ENCODE data around the gene OR2V2. TPM values are rescaled to one million over a fixed set of nuclear protein-coding genes. Genes with fewer than 3 reads are reported as not detected.
A peak's percentile ranks its signal among the peaks of the same experiment; 100 is the strongest.

Gene OR2V2
- total RNA-seq, 1 experiment from 2014 or later = not detected

DNA sequence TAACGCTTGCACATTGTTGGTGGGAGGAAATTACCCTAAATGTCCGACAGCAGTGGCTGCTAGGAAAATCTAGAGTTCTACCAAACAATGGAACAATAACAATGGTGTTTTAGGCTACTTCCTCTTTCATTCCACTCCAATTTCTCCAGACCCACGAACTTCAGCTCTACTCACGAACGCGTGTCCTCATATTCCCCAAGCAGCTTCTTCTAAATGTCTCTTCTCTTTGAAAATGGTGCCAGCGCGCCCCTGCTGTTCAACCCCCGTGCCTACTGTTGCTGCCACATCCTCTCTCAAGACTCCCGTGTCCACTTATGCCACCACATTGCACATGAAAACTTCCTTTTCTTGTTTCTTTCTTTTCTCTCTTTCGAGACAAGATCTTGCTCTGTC, 25.6 kb downstream of the OR2V2 start:
- Mint-ChIP-seq H3K27me3 (ENCODE audit: low read depth) (peaks cover 65% of the 10 kb centered on the region), H3K36me3 (ENCODE audit: insufficient read depth in 1 of 3, low read depth in 3 of 3) (no peaks in the 10 kb centered on the region; a peak in 1 of 7 replicates), H3K9me3 (peaks cover 2 to 5% of the 10 kb centered on the region in 2 experiments; a peak in 2 of 5 replicates), H3K27ac (peak overlapping the region in 1 of 3 experiments; percentile 17; a peak in 3 of 7 replicates), H3K4me3 (peak overlapping the region; percentile 76 to 93), H3K4me1 (peaks cover 28 to 34% of the 10 kb centered on the region in 2 experiments)
- no peak overlapping the region for H2BK20ac ChIP-seq (ENCODE audit: low read depth, low read length, poor library complexity, severe bottlenecking)
- H3K4me2 ChIP-seq (ENCODE audit: insufficient read depth, insufficient read length, low read length) = peak overlapping the region; percentile 65
- no peak overlapping the region for H3T11ph ChIP-seq (ENCODE audit: low read length)
- H3K56ac ChIP-seq (ENCODE audit: insufficient read length, low read depth, low read length) = no peak overlapping the region
- H4K20me1 ChIP-seq (ENCODE audit: control insufficient read depth, insufficient read depth, insufficient read length) = no peaks in the 10 kb centered on the region
- H2BK120ac ChIP-seq (ENCODE audit: low read depth, low read length, poor library complexity, severe bottlenecking) = no peak overlapping the region
- H2BK15ac ChIP-seq (ENCODE audit: low read depth, low read length) = no peak overlapping the region
- no peaks in the 10 kb centered on the region for H3K9me3 ChIP-seq (ENCODE audit: control insufficient read depth, low read depth, low read length)
- peaks cover 15% of the 10 kb centered on the region for H3K23me2 ChIP-seq (ENCODE audit: insufficient read length, low read depth, low read length, poor library complexity, severe bottlenecking)
- H3K27ac ChIP-seq (ENCODE audit: insufficient read length, low read depth, low read length) = no peak overlapping the region
- TF ChIP-seq, protein P1, sequence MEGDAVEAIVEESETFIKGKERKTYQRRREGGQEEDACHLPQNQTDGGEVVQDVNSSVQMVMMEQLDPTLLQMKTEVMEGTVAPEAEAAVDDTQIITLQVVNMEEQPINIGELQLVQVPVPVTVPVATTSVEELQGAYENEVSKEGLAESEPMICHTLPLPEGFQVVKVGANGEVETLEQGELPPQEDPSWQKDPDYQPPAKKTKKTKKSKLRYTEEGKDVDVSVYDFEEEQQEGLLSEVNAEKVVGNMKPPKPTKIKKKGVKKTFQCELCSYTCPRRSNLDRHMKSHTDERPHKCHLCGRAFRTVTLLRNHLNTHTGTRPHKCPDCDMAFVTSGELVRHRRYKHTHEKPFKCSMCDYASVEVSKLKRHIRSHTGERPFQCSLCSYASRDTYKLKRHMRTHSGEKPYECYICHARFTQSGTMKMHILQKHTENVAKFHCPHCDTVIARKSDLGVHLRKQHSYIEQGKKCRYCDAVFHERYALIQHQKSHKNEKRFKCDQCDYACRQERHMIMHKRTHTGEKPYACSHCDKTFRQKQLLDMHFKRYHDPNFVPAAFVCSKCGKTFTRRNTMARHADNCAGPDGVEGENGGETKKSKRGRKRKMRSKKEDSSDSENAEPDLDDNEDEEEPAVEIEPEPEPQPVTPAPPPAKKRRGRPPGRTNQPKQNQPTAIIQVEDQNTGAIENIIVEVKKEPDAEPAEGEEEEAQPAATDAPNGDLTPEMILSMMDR (conservative IDR thresholded peaks at IDR 0.05) = peak; percentile 25; the same call in 2 of the 3 replicates
- no peak overlapping the region for H2BK12ac ChIP-seq (ENCODE audit: insufficient read length, low read depth, low read length)
- no peak overlapping the region for H3K23ac ChIP-seq (ENCODE audit: insufficient read length, low read depth, low read length)
- no peak overlapping the region for H4K8ac ChIP-seq (replicated peaks; ENCODE audit: insufficient read length, low read depth, low read length)
- H2AFZ ChIP-seq (ENCODE audit: low read length) = peak overlapping the region; percentile 82
- no peak overlapping the region for H4K5ac ChIP-seq (ENCODE audit: insufficient read length, low read depth, low read length)
- H3K79me2 ChIP-seq (ENCODE audit: insufficient read depth, low read length) = no peaks in the 10 kb centered on the region
- no peak overlapping the region for H4K91ac ChIP-seq (ENCODE audit: insufficient read length, low read depth, low read length)
- no peaks in the 10 kb centered on the region for H3K79me1 ChIP-seq (ENCODE audit: insufficient read depth, low read depth, low read length, poor library complexity, severe bottlenecking)
- peak overlapping the region; percentile 10 for H3K9ac ChIP-seq (ENCODE audit: extremely low read depth, insufficient read length, low read length)
- H2BK5ac ChIP-seq (ENCODE audit: insufficient read length, low read length) = no peak overlapping the region
- H3K4ac ChIP-seq (ENCODE audit: low read depth, low read length) = no peak overlapping the region
- H3K4me1 ChIP-seq (ENCODE audit: insufficient read depth, low read length) = peaks cover 3% of the 10 kb centered on the region; the same call in 1 of the 2 replicates
- H3K14ac ChIP-seq (ENCODE audit: insufficient read depth, low read length) = no peak overlapping the region
- H3K18ac ChIP-seq (ENCODE audit: insufficient read length, low read depth, low read length) = no peak overlapping the region
- WGBS (ENCODE audit: extremely low coverage, insufficient read length, low lambda C conversion rate) = no CpG with 5 or more reads among the region's 11 CpGs
- peaks cover 10% of the 10 kb centered on the region for H3K27me3 ChIP-seq (ENCODE audit: insufficient read depth, low read length)
- DNase-seq = no peak
- no peak overlapping the region for H2AK5ac ChIP-seq (ENCODE audit: insufficient read length, low read length)

All from H9 (cell line).